ENCODE data around the gene OXCT2. TPM values are rescaled to one million over a fixed set of nuclear protein-coding genes. Genes with fewer than 3 reads are reported as not detected.
"Not testable (repeated sequence)": the region's sequence is repeated elsewhere in the genome, so short reads cannot be mapped to it uniquely, and the experiment has no call there.

OXCT2 gene
- polyA plus RNA-seq, 4 donors: 1.0 to 3.5 (median 3.0) TPM

DNA sequence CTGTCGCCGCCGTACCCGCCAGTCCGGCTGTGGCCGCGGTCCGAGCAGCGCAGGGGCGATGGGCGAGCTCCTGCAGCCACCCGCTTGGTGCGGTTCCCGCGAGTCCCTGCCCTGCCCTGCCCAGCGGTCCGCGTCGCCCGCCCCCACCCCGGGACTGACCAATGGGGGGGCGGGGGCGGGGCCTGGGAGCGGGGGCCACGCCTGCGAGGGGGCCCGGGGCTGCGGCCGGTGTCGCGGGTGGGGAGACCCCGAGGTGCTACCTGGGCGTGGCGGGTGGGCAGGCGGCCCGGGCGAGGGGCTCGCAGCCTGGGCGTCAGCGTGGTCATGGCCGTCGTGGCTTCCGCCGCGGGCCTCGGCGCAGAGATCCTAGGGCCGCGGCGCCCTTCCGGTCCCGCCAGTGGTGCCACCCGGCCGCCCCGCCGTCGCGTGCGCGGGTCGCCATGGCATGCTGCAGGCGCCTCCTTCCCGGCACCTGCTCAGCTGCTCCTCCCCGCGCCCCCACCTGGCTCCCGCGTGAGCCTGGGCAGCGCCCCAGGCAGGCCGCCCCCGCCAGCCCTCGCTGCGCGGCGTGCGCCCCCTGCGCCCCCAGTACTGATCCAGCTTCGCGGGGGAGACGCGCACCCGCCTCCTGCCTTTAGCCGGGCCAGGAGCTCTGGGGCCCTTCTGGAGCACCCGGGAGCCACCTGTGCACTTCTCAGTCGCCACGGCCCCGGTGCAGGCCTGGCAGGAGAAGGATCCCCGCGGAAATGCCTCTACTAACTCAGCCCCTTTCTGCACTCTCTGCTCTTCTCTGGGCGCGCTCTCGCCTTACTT is 17.8 kb upstream of the OXCT2 start, which contains the start of gene BMP8B:
Gene BMP8B, minus strand, starts transcription at position 108 of the 813 bp plus-strand sequence. CDS start 380 bp downstream, outside the sequence.
- Histone ChIP-seq H3K27ac (ENCODE audit: low read depth in 1 of 3, low read length in 2 of 3) (peak within 1 kb of the TSS in 2 of 3 donors; percentile 20 to 68), H3K27me3 (ENCODE audit: control insufficient read depth in 3 of 3, insufficient read depth in 3 of 3, low read length in 3 of 3) (peaks cover 0 to 29% (median 0%) of the 10 kb centered on the region in 3 donors), H3K4me1 (ENCODE audit: control insufficient read depth in 3 of 3, insufficient read depth in 2 of 3, low read depth in 1 of 3, low read length in 2 of 3) (no peaks in the 10 kb centered on the region), H3K9me3 (ENCODE audit: control insufficient read depth in 2 of 2, insufficient read depth in 1 of 2, low read depth in 1 of 2, low read length in 1 of 2) (no peaks in the 10 kb centered on the region), H3K4me3 (ENCODE audit: low read depth in 1 of 3, low read length in 3 of 3) (peak within 1 kb of the TSS in 2 of 3 donors; percentile 57 to 74), H3K36me3 (ENCODE audit: control insufficient read depth in 3 of 3, insufficient read depth in 2 of 3, low read depth in 1 of 3, low read length in 3 of 3) (no peaks in the 10 kb centered on the region)
- WGBS, 3 donors: 1 to 3% (median 1%) methylated on average over 42 to 91 of the region's 91 CpGs
- FAIRE-seq (no peak), DNase-seq (peak; percentile 75 to 77)

DNA sequence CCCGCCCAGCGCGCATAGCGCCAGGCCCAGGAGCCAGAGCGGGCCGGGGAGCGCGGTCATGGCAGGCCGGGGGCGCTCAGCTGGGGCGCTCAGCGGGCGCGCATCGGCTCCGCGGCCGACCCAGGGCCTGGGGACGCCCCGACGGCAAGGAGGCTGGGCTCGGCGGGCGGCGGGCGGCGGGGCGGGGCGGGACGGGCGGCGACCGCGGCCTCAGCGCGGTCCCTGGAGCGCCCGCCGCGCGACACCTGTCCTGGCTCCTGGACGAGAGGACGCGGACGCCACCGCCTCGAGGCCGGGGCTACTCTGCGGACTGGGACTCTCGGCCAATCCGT is 17.2 kb upstream of the OXCT2 start:
- no peak for FAIRE-seq
- H3K27ac ChIP-seq (ENCODE audit: low read depth in 1 of 3, low read length in 2 of 3): peak overlapping the region in 1 of 3 donors; percentile 68

DNA sequence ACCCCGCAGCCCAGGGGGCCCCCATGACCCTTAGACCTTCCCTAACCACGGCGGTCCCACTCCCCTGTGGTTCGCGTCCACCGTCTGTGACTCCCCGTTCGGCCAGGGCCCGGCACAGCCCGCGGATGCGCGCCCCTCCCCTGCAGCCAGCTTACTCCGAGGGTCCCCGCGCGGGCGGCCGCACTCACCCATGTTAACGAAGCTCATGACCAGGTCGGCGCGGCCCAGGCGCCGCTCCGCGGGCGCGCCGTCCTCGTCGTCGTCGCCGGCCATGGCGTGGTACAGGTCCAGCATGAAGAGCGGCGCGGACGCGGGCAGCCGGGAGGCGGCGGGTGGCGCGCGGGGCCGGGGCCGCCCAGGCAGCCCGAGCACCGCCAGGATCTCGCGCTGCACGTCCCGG is 16.8 kb upstream of the OXCT2 start:
- peak overlapping the region in 1 of 3 donors; percentile 55 for H3K27ac ChIP-seq (ENCODE audit: low read depth in 1 of 3, low read length in 2 of 3)
- whole genome bisulfite sequencing, 3 donors: 3 to 7% (median 7%) methylated on average over 28 to 53 of the region's 55 CpGs
- H3K9me3 ChIP-seq (ENCODE audit: control insufficient read depth in 2 of 2, insufficient read depth in 1 of 2, low read depth in 1 of 2, low read length in 1 of 2); FAIRE-seq; H3K36me3 ChIP-seq (ENCODE audit: control insufficient read depth in 3 of 3, insufficient read depth in 2 of 3, low read depth in 1 of 3, low read length in 3 of 3); H3K4me1 ChIP-seq (ENCODE audit: control insufficient read depth in 3 of 3, insufficient read depth in 2 of 3, low read depth in 1 of 3, low read length in 2 of 3): not testable (repeated sequence)
- peak in 1 of 2 donors; percentile 22 for DNase-seq
- H3K27me3 ChIP-seq (ENCODE audit: control insufficient read depth in 3 of 3, insufficient read depth in 3 of 3, low read length in 3 of 3): peaks cover 0 to 35% (median 0%) of the 10 kb centered on the region in 3 donors
- H3K4me3 ChIP-seq (ENCODE audit: low read depth in 1 of 3, low read length in 3 of 3): peak overlapping the region in 2 of 3 donors; percentile 57 to 74

More for the DNA sequence above, 17.2 kb upstream of the OXCT2 start:
- Histone ChIP-seq H3K36me3 (ENCODE audit: control insufficient read depth in 3 of 3, insufficient read depth in 2 of 3, low read depth in 1 of 3, low read length in 3 of 3) (no peaks in the 10 kb centered on the region), H3K9me3 (ENCODE audit: control insufficient read depth in 2 of 2, insufficient read depth in 1 of 2, low read depth in 1 of 2, low read length in 1 of 2) (no peaks in the 10 kb centered on the region), H3K4me3 (ENCODE audit: low read depth in 1 of 3, low read length in 3 of 3) (peak overlapping the region in 2 of 3 donors; percentile 57 to 74), H3K4me1 (ENCODE audit: control insufficient read depth in 3 of 3, insufficient read depth in 2 of 3, low read depth in 1 of 3, low read length in 2 of 3) (no peaks in the 10 kb centered on the region), H3K27me3 (ENCODE audit: control insufficient read depth in 3 of 3, insufficient read depth in 3 of 3, low read length in 3 of 3) (peaks cover 0 to 32% (median 0%) of the 10 kb centered on the region in 3 donors)
- 3 to 4% (median 4%) methylated on average over 5 to 51 of the region's 51 CpGs for WGBS, 3 donors
- no peak for DNase-seq

DNA sequence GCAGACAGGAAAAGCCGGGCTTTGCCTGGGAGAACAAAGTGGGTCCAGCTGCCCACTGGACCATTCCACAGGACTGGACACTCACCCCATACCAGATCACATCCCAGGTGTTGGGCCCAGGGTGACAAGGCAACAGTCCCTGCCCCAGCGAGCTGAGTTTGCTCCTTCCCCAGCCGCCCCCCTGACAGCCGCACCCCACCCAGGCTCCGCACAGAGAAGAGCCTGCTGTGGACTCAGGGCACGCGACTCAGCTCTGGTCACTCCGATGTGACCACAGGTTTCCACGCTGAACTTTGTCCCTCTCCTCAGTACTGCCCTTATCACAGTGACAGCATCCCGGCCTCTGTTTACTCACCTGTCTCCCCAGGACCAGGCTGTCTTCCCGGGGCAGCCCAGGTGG is 16.3 kb upstream of the OXCT2 start:
- no peaks in the 10 kb centered on the region for H3K9me3 ChIP-seq (ENCODE audit: control insufficient read depth in 2 of 2, insufficient read depth in 1 of 2, low read depth in 1 of 2, low read length in 1 of 2)
- FAIRE-seq: no peak
- H3K4me1 ChIP-seq (ENCODE audit: control insufficient read depth in 3 of 3, insufficient read depth in 2 of 3, low read depth in 1 of 3, low read length in 2 of 3): no peaks in the 10 kb centered on the region
- no peak overlapping the region for H3K27ac ChIP-seq (ENCODE audit: low read depth in 1 of 3, low read length in 2 of 3)
- no peaks in the 10 kb centered on the region for H3K36me3 ChIP-seq (ENCODE audit: control insufficient read depth in 3 of 3, insufficient read depth in 2 of 3, low read depth in 1 of 3, low read length in 3 of 3)
- DNase-seq: peak; percentile 33 to 42
- peak overlapping the region in 1 of 3 donors; percentile 74 for H3K4me3 ChIP-seq (ENCODE audit: low read depth in 1 of 3, low read length in 3 of 3)
- WGBS, 3 donors: 36 to 56% (median 56%) methylated on average over 11 of the region's 11 CpGs
- peaks cover 0 to 35% (median 0%) of the 10 kb centered on the region in 3 donors for H3K27me3 ChIP-seq (ENCODE audit: control insufficient read depth in 3 of 3, insufficient read depth in 3 of 3, low read length in 3 of 3)

DNA sequence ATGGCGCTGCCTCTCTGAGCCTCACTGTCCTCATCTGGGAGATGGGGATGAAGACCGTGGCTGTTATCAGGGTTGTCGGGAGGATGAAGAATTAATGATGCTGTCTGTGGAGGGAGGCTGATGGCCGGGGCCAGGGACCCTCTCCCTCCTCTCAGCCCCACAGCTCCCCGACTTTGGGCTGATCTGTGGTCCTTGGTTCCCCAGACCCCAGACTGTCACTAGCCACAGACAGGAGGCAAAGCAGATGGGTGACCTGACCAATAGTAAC is 15.9 kb upstream of the OXCT2 start:
- H3K4me1 ChIP-seq (ENCODE audit: control insufficient read depth in 3 of 3, insufficient read depth in 2 of 3, low read depth in 1 of 3, low read length in 2 of 3); H3K27ac ChIP-seq (ENCODE audit: low read depth in 1 of 3, low read length in 2 of 3); DNase-seq; H3K36me3 ChIP-seq (ENCODE audit: control insufficient read depth in 3 of 3, insufficient read depth in 2 of 3, low read depth in 1 of 3, low read length in 3 of 3); FAIRE-seq; H3K9me3 ChIP-seq (ENCODE audit: control insufficient read depth in 2 of 2, insufficient read depth in 1 of 2, low read depth in 1 of 2, low read length in 1 of 2): not testable (repeated sequence)
- H3K27me3 ChIP-seq (ENCODE audit: control insufficient read depth in 3 of 3, insufficient read depth in 3 of 3, low read length in 3 of 3): peaks cover 0 to 35% (median 0%) of the 10 kb centered on the region in 3 donors
- H3K4me3 ChIP-seq (ENCODE audit: low read depth in 1 of 3, low read length in 3 of 3): peak overlapping the region in 1 of 3 donors; percentile 74
- WGBS, 3 donors: 88 to 96% (median 89%) methylated on average over 4 to 5 of the region's 5 CpGs

DNA sequence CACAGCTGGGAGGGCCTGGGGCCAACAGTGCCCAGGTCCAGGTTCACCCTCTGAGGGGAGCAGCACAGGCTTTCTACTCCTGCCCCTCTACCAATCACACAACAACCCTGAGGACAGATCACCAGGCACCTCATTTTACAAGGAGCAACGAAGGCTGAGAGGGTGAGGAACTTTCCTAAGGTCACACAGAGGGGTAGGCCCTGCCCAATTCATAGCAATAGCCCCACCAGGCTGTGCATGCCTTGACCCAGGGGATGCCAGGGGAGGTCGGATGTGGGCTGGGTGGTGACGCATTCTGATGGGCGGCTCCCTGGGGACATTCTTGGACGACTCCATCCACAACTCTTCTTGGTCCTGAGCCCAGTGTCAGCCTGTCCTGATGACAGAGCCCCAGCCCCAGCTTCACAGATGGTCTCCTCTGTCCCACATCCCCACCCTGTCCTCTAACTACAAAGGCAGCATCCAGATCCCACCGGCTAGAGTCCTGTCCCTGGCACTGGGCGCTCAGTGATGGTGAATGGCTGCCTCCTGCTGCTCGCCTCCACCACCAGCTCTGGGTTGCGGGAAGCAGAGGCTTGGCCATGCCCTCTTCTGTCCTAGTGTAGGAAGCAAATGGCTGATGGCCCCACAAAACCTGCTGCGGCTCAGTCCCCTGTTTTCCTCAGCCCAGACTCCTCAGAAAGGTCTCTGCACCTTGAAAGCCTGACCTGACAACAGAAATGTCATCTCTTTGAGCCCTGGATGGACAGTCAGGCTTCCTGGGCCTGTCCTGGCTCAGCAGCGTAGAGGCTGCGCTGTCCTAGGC is 15.4 kb upstream of the OXCT2 start:
- not testable (repeated sequence) for DNase-seq; H3K4me3 ChIP-seq (ENCODE audit: low read depth in 1 of 3, low read length in 3 of 3); FAIRE-seq; H3K36me3 ChIP-seq (ENCODE audit: control insufficient read depth in 3 of 3, insufficient read depth in 2 of 3, low read depth in 1 of 3, low read length in 3 of 3); H3K9me3 ChIP-seq (ENCODE audit: control insufficient read depth in 2 of 2, insufficient read depth in 1 of 2, low read depth in 1 of 2, low read length in 1 of 2); H3K4me1 ChIP-seq (ENCODE audit: control insufficient read depth in 3 of 3, insufficient read depth in 2 of 3, low read depth in 1 of 3, low read length in 2 of 3); H3K27ac ChIP-seq (ENCODE audit: low read depth in 1 of 3, low read length in 2 of 3)
- H3K27me3 ChIP-seq (ENCODE audit: control insufficient read depth in 3 of 3, insufficient read depth in 3 of 3, low read length in 3 of 3): peaks cover 0 to 31% (median 0%) of the 10 kb centered on the region in 3 donors
- 90 to 96% (median 93%) methylated on average over 9 of the region's 12 CpGs for WGBS, 3 donors

DNA sequence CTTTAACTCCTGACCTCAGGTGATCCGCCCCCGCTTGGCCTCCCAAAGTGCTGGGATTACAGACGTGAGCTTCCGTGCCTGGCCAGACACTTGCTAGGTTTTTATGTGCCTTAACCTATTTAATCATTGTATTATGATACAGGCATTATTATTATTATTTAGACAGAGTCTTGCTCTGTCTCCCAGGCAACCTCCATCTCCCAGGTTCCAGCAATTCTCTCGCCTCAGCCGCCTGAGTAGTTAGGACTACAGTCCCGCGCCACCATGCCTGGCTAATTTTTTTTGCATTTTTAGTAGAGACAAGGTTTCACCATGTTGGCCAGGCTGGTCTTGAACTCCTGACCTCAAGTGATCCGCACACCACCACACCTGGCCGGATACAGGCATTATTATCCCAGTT is 11.5 kb upstream of the OXCT2 start:
- 91 to 93% (median 91%) methylated on average over 10 of the region's 10 CpGs for WGBS, 3 donors
- H3K9me3 ChIP-seq (ENCODE audit: control insufficient read depth in 2 of 2, insufficient read depth in 1 of 2, low read depth in 1 of 2, low read length in 1 of 2); DNase-seq; H3K27ac ChIP-seq (ENCODE audit: low read depth in 1 of 3, low read length in 2 of 3); H3K4me3 ChIP-seq (ENCODE audit: low read depth in 1 of 3, low read length in 3 of 3); FAIRE-seq; H3K36me3 ChIP-seq (ENCODE audit: control insufficient read depth in 3 of 3, insufficient read depth in 2 of 3, low read depth in 1 of 3, low read length in 3 of 3); H3K4me1 ChIP-seq (ENCODE audit: control insufficient read depth in 3 of 3, insufficient read depth in 2 of 3, low read depth in 1 of 3, low read length in 2 of 3): not testable (repeated sequence)
- peaks cover 0 to 26% (median 2%) of the 10 kb centered on the region in 3 donors for H3K27me3 ChIP-seq (ENCODE audit: control insufficient read depth in 3 of 3, insufficient read depth in 3 of 3, low read length in 3 of 3)

DNA sequence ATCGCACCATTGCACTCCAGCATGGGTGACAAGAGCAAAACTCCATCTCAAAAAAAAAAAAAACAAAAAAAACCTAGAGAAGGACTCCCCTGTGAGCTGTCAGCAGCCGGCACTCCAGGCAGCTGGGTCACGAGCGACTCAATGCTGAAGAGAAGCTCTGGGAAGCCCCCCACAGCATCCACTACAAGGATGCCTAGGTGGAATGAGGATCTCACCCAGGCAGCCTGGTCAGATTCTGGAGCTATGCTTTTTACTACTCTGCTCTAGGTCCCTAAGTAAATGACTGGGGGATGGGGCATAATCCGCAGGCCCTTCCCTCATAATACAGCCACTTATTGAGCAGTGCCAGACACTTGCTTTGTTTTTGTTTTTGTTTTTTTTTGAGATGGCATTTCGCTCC is 11.0 kb upstream of the OXCT2 start:
- no peaks in the 10 kb centered on the region for H3K36me3 ChIP-seq (ENCODE audit: control insufficient read depth in 3 of 3, insufficient read depth in 2 of 3, low read depth in 1 of 3, low read length in 3 of 3)
- peaks cover 0 to 20% (median 2%) of the 10 kb centered on the region in 3 donors for H3K27me3 ChIP-seq (ENCODE audit: control insufficient read depth in 3 of 3, insufficient read depth in 3 of 3, low read length in 3 of 3)
- no peak overlapping the region for H3K27ac ChIP-seq (ENCODE audit: low read depth in 1 of 3, low read length in 2 of 3)
- H3K9me3 ChIP-seq (ENCODE audit: control insufficient read depth in 2 of 2, insufficient read depth in 1 of 2, low read depth in 1 of 2, low read length in 1 of 2): no peaks in the 10 kb centered on the region
- DNase-seq (no peak), FAIRE-seq (no peak)
- WGBS, 3 donors: 85 to 94% (median 92%) methylated on average over 6 of the region's 6 CpGs
- H3K4me1 ChIP-seq (ENCODE audit: control insufficient read depth in 3 of 3, insufficient read depth in 2 of 3, low read depth in 1 of 3, low read length in 2 of 3): no peaks in the 10 kb centered on the region
- no peak overlapping the region for H3K4me3 ChIP-seq (ENCODE audit: low read depth in 1 of 3, low read length in 3 of 3)

Measured in small intestine (tissue), 7 donors.